Germinal center (tissue), 1 donor: Measurements from ENCODE around the gene CACNA1E.

Source experiments
- DNase-seq: peaks from one replicate; pipeline ENCODE4 v3.0.0; 2012; ENCODE audit warnings: mixed read lengths, low spot score

The CACNA1E gene

DNA sequence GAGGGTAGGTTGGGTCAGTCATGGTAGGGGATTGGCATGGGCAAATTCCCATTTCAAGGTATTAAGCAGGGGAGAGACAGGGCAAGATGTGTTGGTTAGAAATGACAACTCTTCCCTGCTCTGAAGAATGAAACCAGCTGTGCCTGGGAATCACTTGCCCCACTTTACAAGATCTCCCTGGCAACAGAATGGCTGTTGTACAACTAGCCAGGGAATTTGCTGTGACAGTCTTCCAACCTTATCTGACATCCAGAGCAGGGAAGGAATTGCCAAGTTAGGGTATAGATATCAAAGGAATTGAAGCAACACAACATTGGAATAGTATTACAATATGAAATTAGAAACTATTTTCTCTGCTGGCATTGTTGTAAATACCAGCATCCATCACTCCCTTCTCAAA is 154.7 kb downstream of the CACNA1E start:
- DNase-seq, result no peak

DNA sequence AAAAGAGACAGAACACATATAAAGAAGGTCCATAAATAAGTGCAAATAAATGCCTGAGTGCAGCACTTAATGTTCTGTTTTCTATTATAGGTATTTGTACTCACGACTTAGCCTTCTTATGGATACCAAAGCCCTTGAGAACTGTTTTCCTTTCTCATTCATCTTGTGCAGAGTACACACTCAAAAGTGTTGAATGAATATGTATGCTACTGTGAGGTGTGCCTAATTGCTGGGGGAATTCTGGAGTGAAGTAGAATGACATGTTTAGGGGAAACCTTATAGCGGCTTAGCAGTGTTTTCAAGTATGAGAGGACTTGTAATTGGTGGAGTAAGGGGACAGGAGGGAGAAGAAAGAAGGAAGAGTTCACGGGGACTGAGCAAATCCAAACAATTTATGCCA is 157.6 kb downstream of the CACNA1E start:
- DNase-seq, result no peak

DNA sequence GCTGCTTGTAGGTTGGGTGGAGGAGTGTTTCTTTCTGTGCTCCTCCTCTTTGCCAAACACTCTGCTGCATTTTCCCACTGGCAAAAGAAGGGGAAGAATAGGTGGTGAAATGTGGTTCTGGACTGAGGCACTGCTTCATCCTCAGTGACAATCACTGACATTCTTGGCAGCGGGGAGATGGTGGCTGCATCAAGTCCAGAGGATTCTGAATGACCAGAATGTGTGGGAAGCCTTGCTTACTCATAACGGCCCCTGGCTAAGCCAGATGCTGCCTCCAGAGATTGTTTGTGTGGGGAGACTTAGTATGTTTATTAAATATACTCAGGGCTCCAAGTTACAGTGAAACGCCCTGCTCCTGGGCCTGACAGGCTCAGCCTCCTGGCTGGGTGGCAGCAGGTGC is 160.3 kb downstream of the CACNA1E start:
- DNase-seq, result no peak

DNA sequence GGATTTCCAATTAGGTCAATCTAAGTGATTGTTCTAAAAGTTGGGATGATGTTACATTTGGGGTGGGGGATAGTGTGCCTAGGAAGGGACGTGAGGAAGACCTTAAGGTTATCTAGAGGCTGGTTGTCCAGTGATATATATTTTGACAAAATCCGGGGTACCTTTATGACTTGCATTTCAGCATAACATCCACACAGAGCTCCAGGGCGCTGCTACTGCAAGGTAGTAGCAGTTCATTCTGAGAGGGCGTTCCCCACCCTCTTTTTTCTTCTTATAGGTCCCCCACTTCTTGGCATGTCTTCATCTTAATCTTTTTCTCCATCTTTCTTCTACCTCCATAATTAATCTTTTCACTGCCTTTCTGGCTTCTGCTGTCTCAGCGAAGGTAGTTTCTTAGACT is 161.9 kb downstream of the CACNA1E start:
- DNase-seq, result no peak

DNA sequence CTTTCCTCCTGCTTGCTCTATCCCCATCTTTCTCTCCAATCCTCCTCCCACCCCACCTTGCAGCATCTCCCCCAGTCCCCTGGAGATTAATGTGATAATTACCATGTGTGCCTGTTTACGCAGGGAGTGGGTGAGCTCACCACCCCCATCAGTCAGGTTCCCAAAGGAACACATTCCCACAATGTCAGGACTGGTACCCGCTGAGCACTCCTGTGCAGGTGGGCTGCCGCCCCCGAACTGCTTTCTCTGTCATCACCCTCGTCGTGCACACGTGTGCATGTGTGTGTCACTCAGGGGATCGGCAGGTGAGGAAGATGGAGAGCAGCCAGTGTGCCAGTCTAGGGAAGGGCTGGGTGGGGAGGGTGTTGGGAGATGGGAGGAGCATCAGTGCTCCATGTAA is 163.4 kb downstream of the CACNA1E start:
- no peak for DNase-seq

DNA sequence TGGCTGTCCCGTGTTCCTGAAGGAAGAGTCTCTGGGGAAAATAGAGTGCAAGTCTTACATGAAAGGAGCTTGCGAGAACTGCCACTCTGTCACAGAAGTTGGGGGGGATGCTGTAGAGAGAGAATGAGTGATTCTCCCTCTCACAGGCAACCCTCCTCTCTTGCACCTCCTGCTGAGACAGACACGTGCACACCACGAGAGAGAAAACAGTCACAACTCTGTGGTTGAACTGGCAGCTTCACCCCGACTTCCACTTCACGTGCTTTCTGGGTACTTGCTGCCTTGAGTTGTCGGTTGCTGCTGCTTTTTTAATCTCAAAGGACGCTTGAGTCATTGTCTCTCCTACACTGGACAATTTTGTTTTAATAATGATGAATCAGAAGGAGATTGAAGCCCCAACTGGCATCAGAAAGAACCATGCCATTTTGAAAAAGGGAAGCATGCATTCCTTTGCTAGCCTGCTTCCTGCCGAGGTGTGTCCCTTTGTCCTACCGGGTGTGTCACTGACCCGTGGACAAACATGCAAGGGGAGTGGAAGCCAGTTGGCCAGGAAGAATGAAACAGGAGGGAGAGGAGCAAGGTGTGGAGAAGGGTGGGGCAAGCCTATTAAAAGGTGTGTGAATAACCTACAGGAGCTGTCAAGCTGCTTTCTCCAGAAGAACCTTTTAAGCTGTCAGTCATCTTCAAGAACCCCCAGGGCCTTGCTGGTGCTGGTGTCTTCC is 164.2 kb downstream of the CACNA1E start:
- DNase-seq, result no peak

DNA sequence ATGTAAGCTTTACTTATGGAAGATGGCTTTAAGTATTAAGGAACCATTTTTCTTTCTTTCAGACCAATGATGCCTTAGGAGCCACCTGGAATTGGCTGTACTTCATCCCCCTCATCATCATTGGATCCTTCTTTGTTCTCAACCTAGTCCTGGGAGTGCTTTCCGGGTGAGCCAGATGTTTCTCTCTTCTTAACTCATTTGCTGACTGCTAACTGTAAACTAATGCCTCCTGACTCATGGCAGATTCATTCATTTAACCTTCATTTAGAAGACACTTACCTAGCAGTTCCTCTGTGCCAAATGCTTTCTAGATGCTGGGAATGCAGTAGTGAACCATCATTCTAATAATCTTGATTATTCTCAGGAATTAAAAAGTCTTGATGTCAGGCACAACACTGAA is 168.0 kb downstream of the CACNA1E start:
- no peak for DNase-seq

DNA sequence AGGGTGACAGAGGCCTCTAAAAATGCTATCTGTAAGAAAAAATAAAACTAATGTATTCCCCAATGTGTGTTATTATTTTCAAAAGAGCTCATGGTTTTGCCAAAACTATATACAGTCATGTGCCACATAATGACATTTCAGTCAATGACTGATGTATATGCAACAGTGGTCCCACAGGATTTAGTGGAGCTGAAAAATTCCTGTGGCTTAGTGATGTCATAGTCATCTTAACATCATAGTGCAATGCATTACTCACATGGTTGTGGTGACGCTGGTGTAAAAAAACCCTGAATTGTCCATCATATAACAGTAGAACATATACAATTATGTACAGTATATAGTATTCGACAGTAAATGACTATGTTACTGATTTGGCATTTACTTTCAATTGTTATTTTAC is 172.4 kb downstream of the CACNA1E start:
- no peak for DNase-seq

DNA sequence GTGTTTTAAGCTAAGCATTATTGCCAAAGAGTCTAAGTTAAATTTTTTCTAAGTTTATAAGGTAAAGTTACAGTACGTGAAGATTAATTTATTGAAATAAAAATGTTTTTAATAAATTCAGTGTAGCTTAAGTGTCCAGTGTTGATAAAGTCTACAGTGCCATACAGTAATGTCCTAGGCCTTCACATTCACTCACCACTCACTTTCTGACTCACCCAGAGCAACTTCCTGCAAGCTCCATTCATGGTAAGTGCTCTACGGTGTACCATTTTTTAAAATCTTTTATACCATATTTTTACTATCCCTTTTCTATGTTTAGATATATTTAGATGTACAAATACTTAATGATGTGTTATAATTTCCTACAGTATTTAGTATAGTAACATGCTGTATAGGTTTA is 173.2 kb downstream of the CACNA1E start:
- DNase-seq, result no peak

DNA sequence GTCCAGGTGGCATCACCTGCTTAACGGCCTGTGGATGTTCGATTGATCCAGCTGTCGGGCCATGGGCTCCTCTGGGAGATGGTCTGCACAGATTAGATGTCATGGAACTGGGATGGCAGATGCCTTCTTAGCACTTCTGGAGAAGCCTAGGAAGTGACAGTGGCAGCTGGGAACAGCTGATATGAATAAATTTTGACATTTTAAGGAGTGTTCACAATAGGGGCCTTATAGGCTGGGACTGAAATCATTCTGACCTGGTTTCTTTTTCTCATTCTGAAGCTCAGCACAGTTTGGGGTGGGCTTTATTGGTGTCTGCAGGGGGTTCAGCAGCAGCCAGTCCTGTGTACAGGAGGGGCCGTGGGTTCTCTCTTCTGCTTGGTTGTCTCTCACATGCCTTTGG is 175.3 kb downstream of the CACNA1E start:
- no peak for DNase-seq

DNA sequence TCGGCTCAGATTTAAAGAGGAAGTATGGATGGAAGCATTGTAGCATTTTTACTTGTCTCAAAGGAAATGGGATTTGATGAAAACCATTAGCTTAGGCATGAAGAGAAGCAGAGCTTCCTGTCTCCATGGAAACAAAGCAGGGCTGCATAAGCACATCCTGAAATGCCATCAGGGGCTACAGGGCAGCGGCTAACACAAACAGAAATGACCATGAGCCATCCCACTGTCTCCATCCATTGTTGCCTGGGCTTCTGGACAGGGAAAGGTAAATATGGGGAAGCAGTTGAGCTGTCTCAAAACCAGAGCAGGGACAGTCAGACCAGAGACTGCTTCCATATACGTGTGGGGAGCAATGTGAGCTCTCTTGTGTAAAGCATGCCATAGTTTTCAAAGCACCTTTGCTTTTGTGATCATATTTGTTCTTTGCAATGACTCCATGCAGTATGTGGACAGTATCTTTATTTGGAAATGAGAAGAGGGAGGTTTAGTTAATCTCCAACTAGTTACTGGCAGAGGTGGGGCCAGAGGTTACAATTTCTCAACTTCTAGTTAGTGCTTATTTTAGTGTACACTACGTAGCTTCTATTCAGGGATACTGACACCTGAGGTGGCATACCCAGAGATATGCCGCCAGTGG is 176.1 kb downstream of the CACNA1E start:
- DNase-seq, result no peak

DNA sequence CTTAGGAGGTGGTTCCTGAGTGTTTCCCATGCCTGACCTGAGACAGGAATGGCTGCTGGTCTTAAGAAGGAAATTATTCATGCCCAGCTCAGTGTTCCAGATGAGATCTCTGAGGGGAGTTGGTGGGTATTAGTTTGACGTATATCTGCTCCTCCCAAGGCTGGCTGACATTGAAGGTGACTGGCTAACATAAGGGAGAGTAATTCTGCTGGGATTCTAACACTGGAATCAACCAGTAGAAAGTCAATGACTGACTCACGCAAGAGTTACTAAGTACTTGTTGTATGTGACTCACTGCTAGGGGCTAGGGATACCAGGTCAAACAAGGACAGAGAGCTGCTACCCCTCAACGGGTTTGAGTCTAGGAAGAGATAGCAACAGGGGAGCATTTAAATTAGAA is 177.3 kb downstream of the CACNA1E start:
- no peak for DNase-seq

DNA sequence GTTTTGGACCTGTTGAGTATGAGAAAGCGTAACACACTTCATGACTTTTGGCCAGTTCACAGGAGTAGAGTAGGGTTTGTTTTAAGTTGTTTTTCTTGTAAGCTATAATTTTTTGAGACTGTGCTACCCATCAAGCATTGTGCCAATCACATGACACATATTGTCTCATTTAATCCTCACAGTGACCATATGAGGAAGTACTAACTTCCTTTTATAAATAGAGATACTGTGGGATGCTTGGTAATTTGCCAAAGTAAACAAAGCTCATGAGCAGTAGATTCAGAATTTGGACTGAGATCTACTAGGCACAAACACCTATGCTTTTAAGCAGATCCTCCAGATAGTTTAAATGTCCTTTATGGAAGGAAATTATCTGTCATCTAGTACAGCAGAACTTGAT is 178.3 kb downstream of the CACNA1E start:
- no peak for DNase-seq

DNA sequence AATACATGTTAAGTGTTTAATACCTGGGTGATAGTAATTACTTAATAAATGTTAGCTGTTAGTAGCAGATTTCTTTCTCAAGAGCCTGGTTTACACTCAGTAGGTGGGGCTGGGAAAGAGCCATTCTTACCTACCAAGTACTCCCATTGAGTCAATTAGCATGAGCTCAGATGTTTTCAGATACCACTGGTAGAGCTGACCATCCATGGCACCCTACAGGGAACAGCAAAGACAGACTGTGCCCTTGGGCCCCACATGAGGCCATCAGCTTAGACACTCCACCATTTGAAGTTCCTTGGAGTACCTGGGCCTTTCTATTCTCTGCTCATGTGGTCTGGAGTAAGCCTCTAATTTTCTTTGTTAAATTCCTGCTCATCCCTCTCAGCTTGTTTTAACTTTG is 179.3 kb downstream of the CACNA1E start:
- no peak for DNase-seq

DNA sequence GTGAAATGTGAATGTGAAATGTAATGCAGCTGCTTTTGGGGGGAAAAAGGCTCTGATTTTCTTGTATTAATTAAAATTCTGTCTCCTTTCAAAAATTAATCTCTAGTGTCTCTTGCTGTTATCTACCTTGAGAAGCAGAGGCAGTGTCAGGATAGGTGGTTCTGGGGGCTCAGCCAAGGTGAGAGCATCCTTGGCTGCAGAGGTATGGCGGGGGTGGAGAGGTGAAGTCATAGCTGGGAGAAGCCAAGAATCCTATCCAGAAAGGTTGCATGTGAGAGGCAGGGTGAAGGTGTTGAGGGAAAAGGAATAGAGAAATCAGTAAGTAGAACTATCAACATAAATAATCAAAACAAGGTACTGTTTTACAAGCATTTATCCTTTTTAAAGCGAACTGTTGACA is 181.2 kb downstream of the CACNA1E start:
- DNase-seq, result no peak

DNA sequence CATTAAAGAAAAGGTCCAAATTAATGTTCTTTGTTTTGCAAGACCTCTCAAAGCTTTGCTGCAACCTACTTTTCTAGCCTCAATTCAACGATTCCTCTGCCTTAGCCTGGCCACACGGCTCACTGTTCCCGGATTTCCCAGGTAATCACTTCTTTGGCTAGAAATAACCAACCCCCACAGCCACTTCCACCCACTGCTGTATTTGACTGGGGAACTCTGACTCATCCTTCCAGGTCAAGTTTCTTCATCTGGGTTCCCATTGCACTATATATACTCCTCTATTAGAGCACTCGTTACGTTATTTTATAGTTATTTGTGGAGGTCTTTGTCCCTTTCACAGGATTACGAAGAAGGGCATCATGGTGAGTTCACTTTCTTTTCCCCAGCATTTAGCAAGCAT is 185.9 kb downstream of the CACNA1E start:
- no peak for DNase-seq

DNA sequence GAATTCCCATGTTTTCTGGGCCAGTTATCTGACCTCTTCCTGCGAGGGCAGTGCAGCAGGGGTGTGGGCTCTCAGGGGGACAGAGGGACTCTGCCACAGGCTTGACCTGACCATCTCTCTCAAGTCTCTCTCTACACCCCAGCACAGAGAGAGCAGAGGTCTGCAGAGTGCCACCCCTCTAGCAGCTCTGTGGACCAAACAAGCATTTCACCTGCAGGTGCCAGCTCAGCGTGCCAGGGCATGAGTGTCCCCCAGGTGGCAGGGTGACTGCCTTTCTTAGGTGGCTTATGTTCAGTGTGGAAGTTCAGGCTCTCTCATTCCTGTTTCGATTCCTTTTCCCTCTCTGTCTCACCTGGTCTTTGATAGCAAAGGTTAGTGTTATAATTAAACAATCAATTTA is 191.3 kb downstream of the CACNA1E start:
- no peak for DNase-seq

DNA sequence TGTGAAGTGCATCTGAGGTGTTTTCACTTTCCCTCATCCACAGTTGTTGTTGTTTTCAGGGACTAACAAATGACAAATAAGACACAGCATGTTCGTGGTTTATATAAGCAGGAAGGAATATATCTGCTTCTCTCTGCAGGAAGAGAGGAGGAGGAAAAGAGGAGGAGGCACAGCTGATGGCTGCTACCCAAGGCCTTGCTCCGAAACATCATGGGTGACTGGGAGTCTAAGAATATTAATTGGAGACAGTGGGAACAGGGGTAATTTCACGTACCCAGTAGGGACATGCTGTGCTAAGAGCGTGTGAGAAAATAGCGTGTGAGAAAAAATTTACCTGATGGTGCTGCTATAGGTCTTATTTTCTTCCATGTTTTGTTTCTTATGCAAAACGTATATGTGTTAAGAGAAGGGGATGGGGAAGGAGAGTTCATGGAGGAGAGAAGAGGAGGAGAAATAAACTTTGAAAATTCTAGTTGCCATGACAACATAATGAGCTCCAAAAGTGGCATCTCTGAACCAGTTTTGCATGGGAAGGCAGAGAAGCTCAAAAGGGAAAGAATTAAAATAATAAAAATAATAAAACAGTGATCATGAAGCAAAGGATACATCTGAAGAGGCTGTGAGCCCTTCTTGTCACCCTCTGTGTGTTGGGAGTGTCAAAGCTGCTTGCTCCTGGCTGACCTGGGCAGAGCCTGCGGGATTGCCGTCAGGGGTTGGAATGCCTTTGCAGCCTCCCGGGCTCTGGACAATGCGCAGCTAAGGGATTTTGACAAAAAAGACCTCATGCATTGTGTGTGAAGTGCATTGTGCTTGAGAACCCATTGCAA is 192.0 kb downstream of the CACNA1E start:
- no peak for DNase-seq

DNA sequence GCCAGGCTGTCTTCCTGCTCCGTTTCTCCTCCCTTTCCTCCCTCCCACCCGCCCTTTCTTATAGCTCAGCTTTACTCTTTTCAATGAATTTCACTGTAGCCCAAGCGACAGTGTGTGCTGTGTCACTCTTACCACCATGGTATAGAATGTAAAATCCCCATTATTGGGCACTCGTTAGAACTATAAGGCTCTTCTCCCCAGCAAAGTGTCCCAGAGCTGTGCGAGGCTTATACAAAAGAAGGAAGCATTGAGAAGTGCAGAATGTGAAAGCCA is 192.5 kb downstream of the CACNA1E start:
- DNase-seq, result no peak

DNA sequence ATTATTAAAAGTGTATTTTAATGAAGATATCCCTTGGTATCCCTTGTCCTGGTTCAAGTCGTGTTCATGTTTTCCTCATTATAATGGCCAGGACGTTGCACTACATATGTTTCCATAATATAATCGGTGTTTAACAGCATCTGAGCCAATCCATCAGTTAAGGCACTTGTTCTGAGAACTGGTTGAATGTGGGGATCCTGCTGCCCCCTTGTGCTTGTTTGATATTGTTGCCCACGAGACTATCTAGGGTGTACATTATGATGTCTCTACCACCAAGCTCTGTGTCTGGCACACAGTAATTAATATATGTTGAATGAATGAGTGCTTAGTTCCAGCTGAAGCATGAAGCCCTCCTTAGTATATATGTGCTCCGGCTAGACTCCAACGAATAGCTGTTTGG is 193.0 kb downstream of the CACNA1E start:
- peak; percentile 45 for DNase-seq

DNA sequence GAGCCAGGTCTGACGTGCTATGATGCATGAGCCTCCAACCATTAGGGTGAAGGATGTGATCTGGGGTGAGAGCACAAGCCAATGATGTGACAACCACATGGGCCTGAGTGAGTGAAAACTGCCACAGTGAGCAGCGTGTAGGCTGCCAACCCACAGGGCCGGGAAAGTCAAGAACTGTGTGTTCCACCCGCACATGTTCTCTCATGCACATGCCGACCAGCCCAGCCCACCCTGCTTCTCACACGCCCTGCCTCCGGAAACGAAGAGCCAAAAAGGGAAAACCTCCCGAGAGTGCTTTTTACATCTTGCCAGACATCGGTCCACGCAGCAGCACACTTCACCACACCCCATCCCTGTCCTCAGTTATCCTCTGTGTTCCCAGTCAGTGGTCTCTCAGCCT is 197.0 kb downstream of the CACNA1E start:
- DNase-seq, result no peak

DNA sequence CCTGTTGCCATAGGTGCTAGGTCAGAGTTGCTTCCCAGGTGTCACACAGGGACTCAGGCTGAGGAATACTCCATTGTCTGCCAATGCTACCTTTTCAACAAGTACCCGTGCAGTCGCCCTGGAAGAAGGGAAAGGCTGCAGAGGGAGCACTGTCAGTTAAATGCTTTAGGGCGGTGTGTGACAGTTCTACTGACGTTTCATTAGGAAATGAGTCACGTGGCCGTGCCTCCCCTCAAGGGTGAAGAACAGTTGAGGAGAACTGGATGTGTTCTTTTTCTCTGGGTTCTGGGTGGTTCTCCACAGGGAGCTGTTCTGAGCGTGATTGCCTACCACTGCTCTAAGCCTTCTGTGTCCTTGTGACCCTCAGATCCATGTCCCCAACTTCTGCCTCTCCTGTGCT is 197.6 kb downstream of the CACNA1E start:
- no peak for DNase-seq

DNA sequence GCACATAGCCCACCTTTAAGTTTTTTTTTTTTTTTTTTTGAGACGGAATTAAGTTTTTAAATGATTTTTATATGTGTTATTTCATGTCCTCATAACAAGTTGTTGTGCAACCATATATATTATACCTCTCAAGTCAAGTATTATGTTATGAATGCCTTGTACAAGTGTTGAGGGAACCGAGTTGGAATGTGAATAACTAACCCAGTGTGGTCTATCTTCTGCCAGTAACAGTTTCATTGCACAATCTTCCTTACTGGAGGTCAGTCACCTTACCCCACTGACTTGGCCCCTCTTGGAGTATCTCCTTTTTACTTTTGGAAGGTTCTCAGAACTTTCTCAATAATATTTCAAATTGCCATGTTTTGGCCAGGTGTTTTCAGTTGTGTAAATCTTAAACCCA is 201.9 kb downstream of the CACNA1E start:
- DNase-seq, result no peak

DNA sequence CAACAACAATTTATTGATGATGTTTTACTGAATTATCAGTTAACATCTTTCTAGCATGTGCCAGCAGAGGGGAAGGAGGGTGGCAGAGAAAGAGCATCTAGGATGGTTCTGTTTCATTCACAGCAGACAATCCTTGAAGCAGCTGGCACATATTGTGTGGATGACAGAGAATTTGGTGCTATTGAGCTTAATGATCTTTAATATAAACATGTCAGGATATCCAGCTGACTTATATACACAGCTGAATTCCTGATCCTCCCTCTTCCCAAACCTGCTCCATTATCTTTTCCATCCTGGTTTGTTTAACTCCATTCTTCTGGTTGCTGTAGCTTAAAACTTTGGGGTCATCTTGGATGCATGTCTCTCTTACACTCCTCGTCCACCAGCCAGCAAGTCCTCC is 218.6 kb downstream of the CACNA1E start:
- no peak for DNase-seq
